IMR-90 (cell line): ENCODE measurements around the gene H2BW2. TPM values are rescaled to one million over a fixed set of nuclear protein-coding genes. Genes with fewer than 3 reads are reported as not detected.

ENCODE experiments used
- ATAC-seq: fragments of 200-7000 bp; cut with Tn5 transposase; 2 replicates; pipeline ENCODE4 v1.9.1; 2020; ENCODE audit warnings: low read depth, mild to moderate bottlenecking, moderate library complexity
- BruUV-seq: library from RNA; stranded (reverse); fragments of 400-500 nt; replicated peaks from 2 replicates; lab custom pipeline; 2021; lab: Mats Ljungman, UMichigan
- CTCF ChIA-PET: fragments of 300-600 bp; formaldehyde crosslinking; extraction: SDS; loops from one replicate; lab custom pipeline; 2021; ENCODE audit warnings: antibody characterized with exemption; lab: Yijun Ruan, JAX
- POLR2A ChIA-PET: fragments of 300-600 bp; sonication (Branson Sonifier 250); formaldehyde crosslinking; loops from one replicate; lab custom pipeline; 2022; ENCODE audit warnings: antibody characterized with exemption; ENCODE audit not compliant: unreplicated experiment; lab: Charles Lee
- DNase-seq: peaks from one replicate; pipeline ENCODE4 v3.0.0; 2013
- H2AFZ ChIP-seq: replicated peaks from 2 replicates; pipeline ENCODE3; 2013; ENCODE audit warnings: low read length, mild to moderate bottlenecking; ENCODE audit not compliant: poor library complexity
- H2AK5ac ChIP-seq: 2 replicates; pipeline ENCODE4 v1.6.1; 2013; ENCODE audit warnings: low read depth, low read length, inconsistent platforms
- H2AK9ac ChIP-seq: replicated peaks from 2 replicates; pipeline ENCODE3; 2013; ENCODE audit warnings: mild to moderate bottlenecking, low read depth, low read length, moderate library complexity; ENCODE audit not compliant: poor library complexity
- H2BK120ac ChIP-seq: 2 replicates; pipeline ENCODE4 v1.6.1; 2013; ENCODE audit warnings: low read depth, low read length, inconsistent platforms
- H2BK15ac ChIP-seq: 3 replicates; pipeline ENCODE4 v1.6.1; 2013; ENCODE audit warnings: low read depth, low read length, inconsistent platforms
- H2BK20ac ChIP-seq: 2 replicates; pipeline ENCODE4 v1.6.1; 2013; ENCODE audit warnings: low read depth, mild to moderate bottlenecking, inconsistent platforms, low read length, moderate library complexity
- H2BK5ac ChIP-seq: 2 replicates; pipeline ENCODE4 v1.6.1; 2013; ENCODE audit warnings: mild to moderate bottlenecking, low read depth, low read length, inconsistent platforms; ENCODE audit not compliant: poor library complexity, severe bottlenecking
- H3K14ac ChIP-seq: replicated peaks from 2 replicates; pipeline ENCODE4 v1.6.1; 2013; ENCODE audit warnings: low read depth, low read length, inconsistent platforms
- H3K18ac ChIP-seq: 2 replicates; pipeline ENCODE4 v1.6.1; 2013; ENCODE audit warnings: low read depth, low read length, control low read depth
- H3K23ac ChIP-seq: 2 replicates; pipeline ENCODE4 v1.6.1; 2013; ENCODE audit warnings: low read depth, low read length, inconsistent platforms
- H3K27ac ChIP-seq: 2 replicates; pipeline ENCODE4 v1.5.1; 2013; ENCODE audit warnings: mild to moderate bottlenecking, control low read depth, low read length; ENCODE audit not compliant: insufficient read depth
- H3K27me3 ChIP-seq: 2 replicates; pipeline ENCODE4 v1.6.1; 2013; ENCODE audit warnings: low read length; ENCODE audit not compliant: control insufficient read depth, insufficient read depth
- H3K36me3 ChIP-seq: 2 replicates; pipeline ENCODE4 v1.6.1; 2013; ENCODE audit warnings: low read length, mixed read lengths; ENCODE audit not compliant: control insufficient read depth, insufficient read depth
- H3K4ac ChIP-seq: 2 replicates; pipeline ENCODE4 v1.6.1; 2013; ENCODE audit warnings: low read depth, low read length, inconsistent platforms
- H3K4me1 ChIP-seq: 2 replicates; pipeline ENCODE4 v1.6.1; 2013; ENCODE audit warnings: low read length, mixed read lengths; ENCODE audit not compliant: control insufficient read depth, insufficient read depth
- H3K4me2 ChIP-seq: 2 replicates; pipeline ENCODE4 v1.6.1; 2013; ENCODE audit warnings: low read depth, mild to moderate bottlenecking, control low read depth, low read length, moderate library complexity
- H3K4me3 ChIP-seq: 2 replicates; pipeline ENCODE4 v1.5.1; 2013; ENCODE audit warnings: low read depth, mild to moderate bottlenecking, control low read depth, low read length, moderate library complexity; ENCODE audit not compliant: insufficient read depth
- H3K56ac ChIP-seq: 2 replicates; pipeline ENCODE4 v1.6.1; 2013; ENCODE audit warnings: low read length, inconsistent platforms; ENCODE audit not compliant: insufficient read depth; ENCODE audit errors: extremely low read depth
- H3K79me1 ChIP-seq, 2 experiments: 2 replicates each; pipeline ENCODE4 v1.6.1; 2013; ENCODE audit warnings: low read length in 2 of 2, inconsistent platforms in 1 of 2, low read depth in 1 of 2
- H3K9ac ChIP-seq: 2 replicates; pipeline ENCODE4 v1.6.1; 2013; ENCODE audit warnings: low read depth, low read length, control low read depth
- H3K9me1 ChIP-seq: 2 replicates; pipeline ENCODE4 v1.6.1; 2013; ENCODE audit warnings: low read length, inconsistent platforms; ENCODE audit not compliant: insufficient read depth
- H3K9me3 ChIP-seq: 2 replicates; pipeline ENCODE4 v1.6.1; 2013; ENCODE audit warnings: low read length; ENCODE audit not compliant: control insufficient read depth, insufficient read depth
- H4K20me1 ChIP-seq: 2 replicates; pipeline ENCODE4 v1.6.1; 2013; ENCODE audit warnings: low read length, inconsistent platforms; ENCODE audit not compliant: insufficient read depth
- H4K5ac ChIP-seq: 2 replicates; pipeline ENCODE4 v1.6.1; 2013; ENCODE audit warnings: mild to moderate bottlenecking, low read depth, low read length, control low read depth
- H4K8ac ChIP-seq, 2 experiments: 2 replicates each; pipeline ENCODE4 v1.6.1; 2013; ENCODE audit warnings: low read depth in 2 of 2, low read length in 2 of 2, control low read depth in 1 of 2, inconsistent platforms in 1 of 2
- H4K91ac ChIP-seq: 2 replicates; pipeline ENCODE4 v1.6.1; 2013; ENCODE audit warnings: low read depth, low read length, inconsistent platforms; ENCODE audit not compliant: insufficient read depth
- CHD1 ChIP-seq: IDR thresholded peaks from 2 replicates; pipeline ENCODE4 v1.6.1; 2012; ENCODE audit warnings: low read depth, low read length, improper control_type of control experiment
- MAFK ChIP-seq: IDR thresholded peaks from 2 replicates; pipeline ENCODE4 v1.6.1; 2012; ENCODE audit warnings: low read depth, low read length, improper control_type of control experiment
- MAZ ChIP-seq: IDR thresholded peaks from 2 replicates; pipeline ENCODE4 v1.6.1; 2012; ENCODE audit warnings: low read depth, mild to moderate bottlenecking, low read length, improper control_type of control experiment, moderate library complexity, borderline replicate concordance
- NFE2L2 ChIP-seq: fragments of 150-350 bp; IDR thresholded peaks from 2 replicates; pipeline ENCODE4 v1.6.1; 2016; ENCODE audit warnings: low read depth, mild to moderate bottlenecking, low read length
- RCOR1 ChIP-seq: IDR thresholded peaks from 2 replicates; pipeline ENCODE4 v1.6.1; 2012; ENCODE audit warnings: mild to moderate bottlenecking, low read length, improper control_type of control experiment; ENCODE audit not compliant: insufficient replicate concordance
- RFX5 ChIP-seq: IDR thresholded peaks from 2 replicates; pipeline ENCODE4 v1.8.0; 2012; ENCODE audit warnings: low read depth, mild to moderate bottlenecking, low read length, moderate library complexity
- WGBS, 2 experiments: methylation state at CpG; one replicate each; pipeline versions ENCODE4 v1.1.5 to v1.1.7; 2013; ENCODE audit warnings: missing lambda C conversion rate in 2 of 2; ENCODE audit not compliant: insufficient read length in 1 of 2; ENCODE audit errors: extremely low coverage in 2 of 2; 5-methylcytosine and 5-hydroxymethylcytosine counted together
- dilution Hi-C: fragments of 300-500 bp; cut with HindIII; formaldehyde crosslinking; loops from one replicate; pipeline ENCODE4 v1.14.3; 2018; ENCODE audit warnings: low sequenced_read_pairs; ENCODE audit not compliant: unreplicated experiment
- in situ Hi-C: fragments of 300-500 bp; cut with MboI; formaldehyde crosslinking; loops from 3 replicates; pipeline ENCODE4 v1.14.3; 2019; ENCODE audit warnings: low sequenced_read_pairs, inconsistent platforms, mixed read lengths
- intact Hi-C: fragments of 100-400 bp; cut with micrococcal nuclease; formaldehyde crosslinking; loops from 2 replicates; pipeline ENCODE4 v1.10.0; 2022
- polyA plus RNA-seq, 3 experiments: library from polyadenylated mRNA; depleted of rRNA; stranded (reverse); fragments of >200 nt; gene quantifications; 2 replicates each; pipeline ENCODE4 v1.2.3, GENCODE V29; 2012; ENCODE audit warnings: low replicate concordance in 1 of 3
- total RNA-seq: library from RNA; depleted of rRNA; stranded (reverse); fragments of >200 nt; gene quantifications from 2 replicates; pipeline ENCODE4 v1.2.3, GENCODE V29; 2012
- TF ChIP-seq, protein P1 (sequence below): conservative IDR thresholded peaks from 2 replicates; pipeline ENCODE4 v1.5.1; 2012; ENCODE audit warnings: mild to moderate bottlenecking, low read depth, low read length, improper control_type of control experiment
- TF ChIP-seq, protein P2 (sequence below): fragments of 150-350 bp; IDR thresholded peaks from 2 replicates; pipeline ENCODE4 v1.6.1; 2016; ENCODE audit warnings: low read depth, mild to moderate bottlenecking, low read length, moderate library complexity, borderline replicate concordance
- TF ChIP-seq, protein P3 (sequence below): fragments of 150-350 bp; IDR thresholded peaks from 2 replicates; pipeline ENCODE4 v1.6.1; 2017; ENCODE audit warnings: mild to moderate bottlenecking, antibody characterized with exemption, low read length, low read depth

Gene H2BW2
- total and polyA plus RNA-seq, 2 of the 4 experiments (the other 2 are of a cell fraction), result not detected

DNA sequence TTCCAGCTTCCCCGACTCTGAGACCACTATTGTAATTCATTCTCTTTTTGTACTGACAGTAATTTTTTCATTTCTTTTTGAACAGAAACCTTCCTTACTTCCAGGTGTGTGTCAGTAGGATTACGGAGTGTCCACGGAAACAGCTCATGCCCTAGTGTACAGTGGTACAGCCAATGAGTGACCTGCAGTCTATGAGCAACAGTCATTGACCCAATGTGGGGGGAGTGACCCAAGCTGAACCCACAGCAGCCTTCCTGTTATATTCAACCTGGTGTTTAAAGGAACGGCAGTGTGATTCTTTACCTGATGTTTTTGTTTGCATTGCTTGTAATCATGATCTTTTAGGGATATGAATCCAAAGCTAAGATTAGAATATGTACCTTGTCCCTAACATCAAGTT is 1.2 kb downstream of the H2BW2 start:
- Histone ChIP-seq H3K23ac (no peak overlapping the region), H3K27ac (no peak overlapping the region), H2AK9ac (no peak overlapping the region), H2BK15ac (no peak overlapping the region), H3K9ac (no peak overlapping the region), H4K5ac (no peak overlapping the region), H3K18ac (no peak overlapping the region), H3K79me1 (no peaks in the 10 kb centered on the region), H3K4ac (no peak overlapping the region), H2BK5ac (no peak overlapping the region), H4K91ac (no peak overlapping the region), H4K8ac (no peak overlapping the region), H2BK20ac (no peak overlapping the region), H4K20me1 (no peaks in the 10 kb centered on the region), H2AK5ac (no peak overlapping the region), H3K4me1 (no peaks in the 10 kb centered on the region), H3K9me1 (no peaks in the 10 kb centered on the region), H3K4me3 (no peak overlapping the region), H3K14ac (no peak overlapping the region), H3K4me2 (no peak overlapping the region), H3K9me3 (no peaks in the 10 kb centered on the region), H3K56ac (no peak overlapping the region), H3K36me3 (no peaks in the 10 kb centered on the region), H3K27me3 (peaks cover 4% of the 10 kb centered on the region), H2AFZ (no peak overlapping the region), H2BK120ac (no peak overlapping the region)
- POLR2A ChIA-PET, result no interaction called here
- CTCF ChIA-PET, result no interaction called here
- no CpG with 5 or more reads among the region's 4 CpGs for WGBS, 2 experiments
- intact Hi-C loops (no loop called here), in situ Hi-C loops (no loop called here), dilution Hi-C loops (no loop called here)
- no TSS peak for BruUV-seq
- TF ChIP-seq RFX5, result no peak
- no peak for TF ChIP-seq MAFK
- TF ChIP-seq, protein P1, sequence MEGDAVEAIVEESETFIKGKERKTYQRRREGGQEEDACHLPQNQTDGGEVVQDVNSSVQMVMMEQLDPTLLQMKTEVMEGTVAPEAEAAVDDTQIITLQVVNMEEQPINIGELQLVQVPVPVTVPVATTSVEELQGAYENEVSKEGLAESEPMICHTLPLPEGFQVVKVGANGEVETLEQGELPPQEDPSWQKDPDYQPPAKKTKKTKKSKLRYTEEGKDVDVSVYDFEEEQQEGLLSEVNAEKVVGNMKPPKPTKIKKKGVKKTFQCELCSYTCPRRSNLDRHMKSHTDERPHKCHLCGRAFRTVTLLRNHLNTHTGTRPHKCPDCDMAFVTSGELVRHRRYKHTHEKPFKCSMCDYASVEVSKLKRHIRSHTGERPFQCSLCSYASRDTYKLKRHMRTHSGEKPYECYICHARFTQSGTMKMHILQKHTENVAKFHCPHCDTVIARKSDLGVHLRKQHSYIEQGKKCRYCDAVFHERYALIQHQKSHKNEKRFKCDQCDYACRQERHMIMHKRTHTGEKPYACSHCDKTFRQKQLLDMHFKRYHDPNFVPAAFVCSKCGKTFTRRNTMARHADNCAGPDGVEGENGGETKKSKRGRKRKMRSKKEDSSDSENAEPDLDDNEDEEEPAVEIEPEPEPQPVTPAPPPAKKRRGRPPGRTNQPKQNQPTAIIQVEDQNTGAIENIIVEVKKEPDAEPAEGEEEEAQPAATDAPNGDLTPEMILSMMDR, result no peak
- no peak for TF ChIP-seq MAZ
- TF ChIP-seq NFE2L2, result no peak
- no peak for TF ChIP-seq CHD1
- TF ChIP-seq, protein P2, sequence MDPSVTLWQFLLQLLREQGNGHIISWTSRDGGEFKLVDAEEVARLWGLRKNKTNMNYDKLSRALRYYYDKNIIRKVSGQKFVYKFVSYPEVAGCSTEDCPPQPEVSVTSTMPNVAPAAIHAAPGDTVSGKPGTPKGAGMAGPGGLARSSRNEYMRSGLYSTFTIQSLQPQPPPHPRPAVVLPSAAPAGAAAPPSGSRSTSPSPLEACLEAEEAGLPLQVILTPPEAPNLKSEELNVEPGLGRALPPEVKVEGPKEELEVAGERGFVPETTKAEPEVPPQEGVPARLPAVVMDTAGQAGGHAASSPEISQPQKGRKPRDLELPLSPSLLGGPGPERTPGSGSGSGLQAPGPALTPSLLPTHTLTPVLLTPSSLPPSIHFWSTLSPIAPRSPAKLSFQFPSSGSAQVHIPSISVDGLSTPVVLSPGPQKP, result no peak
- TF ChIP-seq RCOR1, result no peak
- TF ChIP-seq, protein P3, sequence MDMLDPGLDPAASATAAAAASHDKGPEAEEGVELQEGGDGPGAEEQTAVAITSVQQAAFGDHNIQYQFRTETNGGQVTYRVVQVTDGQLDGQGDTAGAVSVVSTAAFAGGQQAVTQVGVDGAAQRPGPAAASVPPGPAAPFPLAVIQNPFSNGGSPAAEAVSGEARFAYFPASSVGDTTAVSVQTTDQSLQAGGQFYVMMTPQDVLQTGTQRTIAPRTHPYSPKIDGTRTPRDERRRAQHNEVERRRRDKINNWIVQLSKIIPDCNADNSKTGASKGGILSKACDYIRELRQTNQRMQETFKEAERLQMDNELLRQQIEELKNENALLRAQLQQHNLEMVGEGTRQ, result no peak
- DNase-seq (no peak), ATAC-seq (no peak)
